ENCODE data around the gene CACNA1C.
A peak's percentile ranks its signal among the peaks of the same experiment; 100 is the strongest.

CACNA1C gene

DNA sequence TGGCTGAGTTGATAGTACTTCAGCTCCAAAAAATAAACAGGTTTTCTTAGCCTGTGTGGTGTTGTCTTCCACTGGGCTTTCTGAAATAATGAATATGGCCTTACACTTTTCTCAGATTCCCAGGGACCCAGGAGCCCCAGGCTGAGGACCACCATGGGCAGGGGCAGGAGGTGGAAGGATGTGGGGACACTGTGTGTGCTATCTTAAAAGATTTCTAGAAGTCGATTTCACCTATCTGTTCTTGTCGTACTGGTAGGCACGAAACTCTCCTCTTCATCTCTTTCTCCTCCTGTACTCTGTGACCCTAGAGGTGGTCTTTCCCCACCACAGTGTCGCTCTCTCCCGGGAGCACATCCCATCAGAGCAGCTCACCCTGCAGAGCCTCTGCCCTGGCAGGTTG, 634.3 kb downstream of the CACNA1C start:
- no peak overlapping the region for H3K4me3 ChIP-seq (ENCODE audit: low read length)
- no peak for TF ChIP-seq CTCF (IDR thresholded peaks at IDR 0.05; ENCODE audit: insufficient read depth, low read depth, low read length, missing control alignments)
- DNase-seq (ENCODE audit: low read depth): no peak

- no peak overlapping the region for H3K4me3 ChIP-seq (ENCODE audit: low read length)
- TF ChIP-seq CTCF (IDR thresholded peaks at IDR 0.05; ENCODE audit: insufficient read depth, low read depth, low read length, missing control alignments): no peak
- DNase-seq (ENCODE audit: low read depth): no peak
Measured at GRCh38 chr12:2687726-2688125, 634.9 kb downstream of the CACNA1C start.

- no peak for DNase-seq (ENCODE audit: low read depth)
- no peak overlapping the region for H3K4me3 ChIP-seq (ENCODE audit: low read length)
- TF ChIP-seq CTCF (IDR thresholded peaks at IDR 0.05; ENCODE audit: insufficient read depth, low read depth, low read length, missing control alignments): no peak
Measured at GRCh38 chr12:2688381-2688931, 635.7 kb downstream of the CACNA1C start.

GRCh38 chr12:2689393-2689792, 636.6 kb downstream of the CACNA1C start:
- DNase-seq (ENCODE audit: low read depth): no peak
- no peak for TF ChIP-seq CTCF (IDR thresholded peaks at IDR 0.05; ENCODE audit: insufficient read depth, low read depth, low read length, missing control alignments)
- no peak overlapping the region for H3K4me3 ChIP-seq (ENCODE audit: low read length)

GRCh38 chr12:2689879-2690278, 637.1 kb downstream of the CACNA1C start:
- no peak overlapping the region for H3K4me3 ChIP-seq (ENCODE audit: low read length)
- no peak for TF ChIP-seq CTCF (IDR thresholded peaks at IDR 0.05; ENCODE audit: insufficient read depth, low read depth, low read length, missing control alignments)
- DNase-seq (ENCODE audit: low read depth): no peak

- no peak for DNase-seq (ENCODE audit: low read depth)
- no peak for TF ChIP-seq CTCF (IDR thresholded peaks at IDR 0.05; ENCODE audit: insufficient read depth, low read depth, low read length, missing control alignments)
- no peak overlapping the region for H3K4me3 ChIP-seq (ENCODE audit: low read length)
Measured at GRCh38 chr12:2690348-2691005, 637.7 kb downstream of the CACNA1C start.

DNA sequence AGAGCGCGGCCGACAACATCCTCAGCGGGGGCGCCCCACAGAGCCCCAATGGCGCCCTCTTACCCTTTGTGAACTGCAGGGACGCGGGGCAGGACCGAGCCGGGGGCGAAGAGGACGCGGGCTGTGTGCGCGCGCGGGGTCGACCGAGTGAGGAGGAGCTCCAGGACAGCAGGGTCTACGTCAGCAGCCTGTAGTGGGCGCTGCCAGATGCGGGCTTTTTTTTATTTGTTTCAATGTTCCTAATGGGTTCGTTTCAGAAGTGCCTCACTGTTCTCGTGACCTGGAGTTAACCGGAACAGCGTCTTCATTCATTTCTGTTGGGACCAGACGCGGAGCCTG, 638.2 kb downstream of the CACNA1C start:
- peak overlapping the region; percentile 10 for H3K4me3 ChIP-seq (ENCODE audit: low read length)
- no peak for DNase-seq (ENCODE audit: low read depth)
- no peak for TF ChIP-seq CTCF (IDR thresholded peaks at IDR 0.05; ENCODE audit: insufficient read depth, low read depth, low read length, missing control alignments)

Measured in epithelial cell of esophagus (primary cell).